IPS-18c (cell line): ENCODE results near the gene KRT6B.
"Not testable (repeated sequence)": the region's sequence is repeated elsewhere in the genome, so short reads cannot be mapped to it uniquely, and the experiment has no call there.

Experiments
- H3K4me3 ChIP-seq: 2 replicates; pipeline ENCODE4 v1.7.0; 2013; ENCODE audit warnings: low read depth, mild to moderate bottlenecking, low read length, moderate library complexity; ENCODE audit not compliant: insufficient read depth
- H3K9me3 ChIP-seq: one replicate; pipeline ENCODE4 v1.6.1; 2013; ENCODE audit warnings: mild to moderate bottlenecking, low read length, moderate library complexity; ENCODE audit not compliant: control insufficient read depth, insufficient read depth

KRT6B gene

DNA sequence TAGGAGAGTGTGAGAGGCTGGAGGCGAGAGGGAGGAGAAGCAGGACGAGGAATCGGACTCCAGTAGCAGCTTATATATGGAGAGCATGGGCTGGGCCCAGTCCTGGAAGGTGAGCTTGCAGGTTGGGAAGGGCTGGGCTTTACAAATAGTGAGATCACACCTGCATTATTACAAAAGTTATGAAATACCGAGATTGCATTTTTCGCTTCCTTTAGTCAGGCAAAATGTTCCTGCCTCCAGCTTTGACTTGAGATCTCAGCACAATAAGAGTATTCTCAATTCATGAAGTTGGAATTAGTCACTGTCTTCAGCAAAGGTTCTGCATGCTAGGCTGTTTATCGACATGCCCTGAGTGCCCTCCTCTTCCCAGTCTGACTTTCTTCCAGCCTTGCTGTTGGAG is at the start of gene KRT6B:
Gene KRT6B, minus strand, starts transcription at position 46 of the 400 bp plus-strand sequence. CDS start 68 bp downstream, outside the sequence.
- no peak within 1 kb of the TSS for H3K4me3 ChIP-seq

GRCh38 chr12:52501490-52501889 is 49.5 kb upstream of the KRT6B start:
- no peaks in the 10 kb centered on the region for H3K9me3 ChIP-seq
- H3K4me3 ChIP-seq = no peak overlapping the region

More for the DNA sequence above, at the start of gene KRT6B:
- H3K9me3 ChIP-seq = peaks cover 2% of the 10 kb centered on the region

DNA sequence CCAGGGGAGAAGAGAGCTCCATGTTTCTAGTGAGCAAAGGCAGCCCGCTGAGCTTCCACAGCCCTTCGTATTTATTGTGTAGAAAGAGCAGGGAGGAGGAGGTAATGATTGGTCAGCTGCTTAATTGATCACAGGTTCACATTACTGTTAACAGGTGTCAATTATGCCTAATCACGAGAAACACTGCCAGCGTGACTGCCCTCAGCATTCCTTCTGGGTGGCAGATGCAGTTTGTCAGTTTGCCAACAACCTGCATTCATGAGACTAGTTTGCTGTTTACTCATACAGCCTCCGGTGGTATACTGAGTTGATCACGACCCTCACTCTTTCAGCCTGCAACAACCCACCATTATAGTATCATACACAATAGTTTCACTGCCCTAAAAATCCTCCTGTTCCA is 48.6 kb upstream of the KRT6B start:
- not testable (repeated sequence) for H3K4me3 ChIP-seq, H3K9me3 ChIP-seq

DNA sequence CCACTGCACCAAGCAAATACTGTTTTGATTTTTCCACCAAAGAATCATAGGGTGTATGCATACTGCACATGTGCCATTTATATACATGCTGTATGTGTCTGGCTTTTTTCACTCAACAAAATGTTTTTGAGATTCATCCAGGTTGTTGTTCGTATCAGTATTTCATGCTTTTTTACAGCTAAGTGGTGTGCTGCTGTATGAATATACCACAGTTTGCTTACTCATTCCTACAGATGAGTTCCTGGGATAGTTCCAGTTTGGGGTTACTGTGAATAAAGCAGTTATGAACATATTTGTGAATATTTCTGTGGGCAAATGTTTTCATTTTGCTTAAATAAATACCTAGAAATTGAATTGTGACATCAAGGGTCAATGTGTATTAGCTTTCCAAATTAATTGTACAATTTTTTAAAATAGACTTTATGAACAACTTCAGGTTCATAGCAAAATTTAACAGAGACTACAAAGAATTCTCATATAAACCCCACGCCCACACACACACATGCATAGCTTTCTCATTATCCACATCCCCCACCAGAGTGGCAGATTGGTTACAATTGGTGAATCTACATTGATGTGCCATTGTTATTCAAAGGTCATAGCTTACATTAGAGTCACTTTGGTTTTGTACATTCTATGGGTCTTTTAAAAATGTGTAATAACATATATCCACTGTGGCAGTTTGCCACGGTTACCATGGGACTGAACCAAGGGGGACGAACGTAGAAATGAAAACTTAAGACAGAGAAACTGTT is 48.0 kb upstream of the KRT6B start:
- Histone ChIP-seq H3K9me3 (no peaks in the 10 kb centered on the region), H3K4me3 (no peak overlapping the region)

- no peak overlapping the region for H3K4me3 ChIP-seq
- H3K9me3 ChIP-seq = no peaks in the 10 kb centered on the region
These were observed 47.0 kb upstream of the KRT6B start for GRCh38 chr12:52498946-52499345.

DNA sequence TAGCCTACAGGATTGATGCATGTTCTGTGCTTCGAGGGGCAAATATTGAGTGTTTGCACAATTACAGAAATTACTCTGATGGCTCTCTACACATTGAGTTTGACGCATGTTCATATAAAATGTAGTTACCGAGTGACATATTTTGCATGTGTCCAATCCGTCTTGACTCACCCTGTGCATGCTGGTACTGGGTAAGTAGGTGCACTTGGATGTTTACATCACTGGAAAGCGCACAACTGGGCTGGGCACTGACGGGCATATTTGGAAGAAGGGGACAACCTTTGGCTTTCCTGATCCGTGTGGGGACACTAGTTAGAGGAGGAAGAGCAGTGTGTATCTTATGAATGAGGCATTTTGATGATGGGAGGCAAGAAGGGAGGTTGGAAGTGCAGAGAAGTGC is 46.0 kb upstream of the KRT6B start:
- no peak overlapping the region for H3K4me3 ChIP-seq
- H3K9me3 ChIP-seq = no peaks in the 10 kb centered on the region

DNA sequence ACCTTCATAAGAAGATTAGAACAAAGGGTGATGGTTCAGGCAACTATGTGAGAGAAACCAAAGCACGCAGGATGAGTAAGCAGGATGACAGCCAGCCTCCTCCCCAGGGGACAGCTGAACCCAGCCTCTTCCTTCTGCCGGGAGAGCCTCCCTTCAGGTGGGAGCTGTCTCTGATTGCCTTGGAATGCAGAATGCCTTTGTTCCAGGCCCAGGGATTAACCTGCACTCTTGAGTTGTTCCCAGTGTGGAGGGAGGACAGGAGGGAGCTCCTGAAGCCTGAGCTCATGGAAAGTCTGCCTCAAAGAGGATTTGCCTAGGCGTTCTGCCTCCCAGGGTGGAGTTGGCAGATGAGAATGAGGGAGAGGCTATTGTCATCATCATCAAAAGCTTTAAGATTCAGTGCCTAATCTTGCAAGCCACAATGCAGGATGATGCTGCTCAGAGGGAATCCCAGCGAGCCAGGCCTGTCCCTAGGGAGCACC is 44.7 kb upstream of the KRT6B start:
- H3K9me3 ChIP-seq = no peaks in the 10 kb centered on the region
- H3K4me3 ChIP-seq = no peak overlapping the region

DNA sequence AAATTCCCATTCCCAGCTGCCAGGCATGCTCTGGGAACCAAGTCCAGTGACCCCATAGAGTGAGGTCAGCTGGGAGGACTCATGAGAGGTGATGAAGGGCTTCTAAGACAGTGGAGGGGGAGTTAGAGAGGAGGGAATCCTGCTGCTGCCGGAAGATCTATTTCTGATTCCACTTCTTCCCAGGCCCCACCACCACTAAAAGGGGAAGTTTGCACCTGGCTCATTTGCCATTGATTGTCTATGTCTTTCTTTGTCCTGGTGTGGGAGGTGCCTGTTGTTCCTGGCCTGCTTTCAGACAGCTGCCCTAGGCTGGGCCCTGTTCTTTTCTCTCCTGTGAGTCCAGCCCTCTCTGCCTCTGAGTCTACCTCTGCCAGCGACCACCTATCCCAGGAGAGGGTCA is 44.1 kb upstream of the KRT6B start:
- Histone ChIP-seq H3K4me3 (no peak overlapping the region), H3K9me3 (no peaks in the 10 kb centered on the region)

DNA sequence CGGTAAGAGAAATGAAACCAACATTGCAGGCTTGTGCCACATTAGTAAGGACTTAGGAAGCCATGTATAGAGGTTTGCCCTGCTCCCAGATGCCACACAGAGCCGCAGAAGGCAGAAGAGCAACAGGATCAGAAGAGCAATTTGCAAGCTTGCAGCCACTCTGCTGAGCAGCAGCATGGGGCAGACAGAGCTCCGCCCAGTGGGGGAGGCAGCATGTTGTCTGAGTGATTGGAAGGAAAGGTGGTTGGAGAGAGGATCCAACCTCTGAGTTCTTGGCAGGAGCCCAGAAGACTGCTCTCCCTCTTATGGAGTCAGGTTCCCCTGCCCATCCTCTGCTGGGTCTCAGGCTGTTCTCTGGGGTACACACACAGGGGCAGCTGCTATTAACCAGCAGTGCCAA is 43.4 kb upstream of the KRT6B start:
- no peak overlapping the region for H3K4me3 ChIP-seq

GRCh38 chr12:52494518-52494917 is 42.6 kb upstream of the KRT6B start:
- Histone ChIP-seq H3K4me3 (no peak overlapping the region), H3K9me3 (peaks cover 3% of the 10 kb centered on the region)

More for the DNA sequence above, 43.4 kb upstream of the KRT6B start:
- H3K9me3 ChIP-seq = no peaks in the 10 kb centered on the region

- Histone ChIP-seq H3K9me3 (peaks cover 3% of the 10 kb centered on the region), H3K4me3 (no peak overlapping the region)
These were observed 42.2 kb upstream of the KRT6B start for GRCh38 chr12:52494100-52494499.

GRCh38 chr12:52493172-52493571 is 41.2 kb upstream of the KRT6B start, which contains the start of gene KRT6A:
TSS of gene KRT6A (minus strand) at chr12:52493257. CDS start at chr12:52493188, 69 bp downstream.
- no peak within 1 kb of the TSS for H3K4me3 ChIP-seq

GRCh38 chr12:52492405-52492804 is 40.5 kb upstream of the KRT6B start:
- H3K4me3 ChIP-seq, H3K9me3 ChIP-seq: not testable (repeated sequence)

More at GRCh38 chr12:52493172-52493571, 41.2 kb upstream of the KRT6B start, which contains the start of gene KRT6A:
- H3K9me3 ChIP-seq = peaks cover 3% of the 10 kb centered on the region

DNA sequence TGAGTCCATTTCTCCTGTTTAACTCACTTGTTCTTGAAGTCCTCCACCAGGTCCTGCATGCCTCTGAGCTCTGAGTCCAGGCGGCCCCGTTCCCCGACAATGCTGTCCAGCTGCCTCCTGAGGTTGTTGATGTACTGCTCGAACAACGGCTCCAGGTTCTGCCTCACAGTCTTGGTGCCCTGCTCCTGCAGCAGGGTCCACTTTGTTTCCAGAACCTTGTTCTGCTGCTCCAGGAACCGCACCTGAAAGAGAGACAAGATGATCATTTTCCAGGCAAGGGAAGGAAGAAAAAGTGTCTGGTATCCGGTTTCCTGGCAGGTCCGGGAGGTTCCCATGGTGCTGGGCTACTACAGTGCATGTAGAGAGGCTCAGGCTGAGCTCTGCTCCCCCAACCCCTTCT is 39.5 kb upstream of the KRT6B start:
- not testable (repeated sequence) for H3K4me3 ChIP-seq, H3K9me3 ChIP-seq

DNA sequence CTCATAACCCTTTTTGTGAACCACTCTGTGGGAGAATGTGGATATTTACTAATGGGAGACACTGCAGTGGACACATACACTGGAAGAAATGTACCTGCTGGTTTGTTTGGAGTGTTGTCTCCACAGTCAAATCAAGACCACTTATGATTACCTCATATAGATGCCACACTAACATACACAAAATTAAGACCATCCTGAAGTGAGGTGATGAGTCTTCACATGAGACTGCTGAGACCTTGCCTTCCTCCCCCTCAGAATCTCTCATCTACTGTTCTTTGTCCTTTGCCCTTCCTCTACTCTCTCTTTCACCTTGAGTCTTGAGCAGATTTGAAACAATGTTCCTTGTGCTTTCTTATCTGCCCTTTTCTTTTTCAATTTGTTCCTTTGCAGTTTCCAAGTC is 36.8 kb upstream of the KRT6B start:
- H3K9me3 ChIP-seq = peaks cover 3% of the 10 kb centered on the region
- no peak overlapping the region for H3K4me3 ChIP-seq

- not testable (repeated sequence) for H3K4me3 ChIP-seq, H3K9me3 ChIP-seq
These were observed 35.9 kb upstream of the KRT6B start for GRCh38 chr12:52487744-52488443.

- peaks cover 3% of the 10 kb centered on the region for H3K9me3 ChIP-seq
- no peak overlapping the region for H3K4me3 ChIP-seq
These were observed 35.3 kb upstream of the KRT6B start for GRCh38 chr12:52487211-52487610.
